GM19395 (cell line): ENCODE data around the gene CDCP1.
"Not testable (repeated sequence)": the region's sequence is repeated elsewhere in the genome, so short reads cannot be mapped to it uniquely, and the experiment has no call there.

Experiments used
- ATAC-seq: cut with Tn5 transposase; IDR thresholded peaks from one replicate; pipeline ENCODE4 v1.9.1; 2021; ENCODE audit warnings: mild to moderate bottlenecking, moderate library complexity; ENCODE audit not compliant: unreplicated experiment

Gene CDCP1

DNA sequence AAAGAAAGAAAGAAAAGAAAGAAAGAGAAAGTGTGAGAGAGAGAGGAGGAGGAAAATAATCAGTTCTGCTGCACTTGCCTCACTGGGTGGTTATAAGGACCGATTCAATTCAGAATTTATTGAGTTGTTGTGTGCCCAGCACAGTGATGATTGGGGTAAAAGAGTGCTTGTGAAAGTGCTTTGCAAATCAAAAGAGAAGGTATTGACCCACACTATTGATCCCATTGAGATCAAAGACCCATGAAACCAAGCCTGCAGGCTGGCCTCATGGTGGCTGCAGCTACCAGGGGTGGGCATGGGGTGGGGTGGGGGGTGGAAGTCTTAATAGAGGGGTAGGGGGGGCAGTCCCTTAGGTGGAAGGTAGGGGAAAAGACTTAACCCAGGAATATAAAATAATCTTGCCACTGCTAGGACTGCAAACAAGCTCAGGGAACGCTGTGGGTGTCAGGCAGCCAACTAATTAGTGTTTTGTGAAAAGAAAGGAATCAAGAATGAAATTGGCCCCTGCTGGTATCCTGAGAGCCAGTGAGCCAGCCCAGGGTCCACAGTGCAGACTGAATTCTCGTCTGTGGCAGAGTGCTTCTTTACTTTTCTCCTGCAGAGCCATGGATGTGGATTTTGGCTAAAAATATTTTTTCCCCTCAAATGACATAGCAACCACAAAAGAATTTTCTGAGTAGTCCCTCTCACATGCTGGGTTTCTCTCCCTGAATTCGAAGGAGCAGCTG, 85.8 kb downstream of the CDCP1 start:
- no peak for ATAC-seq

DNA sequence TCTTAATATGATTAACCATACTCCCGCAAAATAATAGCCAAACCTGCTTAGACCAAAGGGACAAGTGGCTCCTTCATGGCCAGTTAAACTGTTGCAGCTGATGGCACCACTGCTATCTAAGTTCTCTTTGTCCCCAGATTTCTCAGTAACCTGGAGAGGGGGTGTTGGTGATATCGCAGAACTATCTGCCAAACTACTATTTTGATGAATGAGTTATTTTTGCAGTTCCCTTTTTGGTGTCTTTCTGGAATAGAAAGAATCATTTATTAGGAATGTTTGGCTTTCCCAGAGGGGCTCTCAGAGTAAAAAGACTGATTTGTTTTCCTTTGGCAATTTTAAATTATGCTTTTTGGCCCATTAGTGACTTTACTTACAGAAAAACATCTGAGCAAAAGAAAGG, 87.0 kb downstream of the CDCP1 start:
- no peak for ATAC-seq

DNA sequence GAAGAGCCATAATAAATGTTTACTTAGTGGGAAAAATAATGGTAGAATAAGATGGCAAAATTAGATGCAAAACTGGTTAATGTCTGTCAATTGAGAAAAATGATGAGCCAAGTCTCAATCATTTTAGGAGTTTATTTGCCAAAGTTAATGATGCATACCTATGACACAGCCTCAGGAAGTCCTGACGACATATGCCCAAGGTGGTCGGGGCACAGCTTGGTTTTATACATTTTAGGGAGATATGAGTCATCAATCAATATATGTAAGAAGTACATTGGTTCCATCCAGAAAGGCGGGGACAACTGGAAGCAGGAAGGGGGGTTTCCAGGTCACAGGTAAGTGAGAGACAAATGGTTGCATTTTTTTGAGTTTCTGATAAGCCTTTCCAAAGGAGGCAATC, 88.6 kb downstream of the CDCP1 start:
- ATAC-seq: no peak

DNA sequence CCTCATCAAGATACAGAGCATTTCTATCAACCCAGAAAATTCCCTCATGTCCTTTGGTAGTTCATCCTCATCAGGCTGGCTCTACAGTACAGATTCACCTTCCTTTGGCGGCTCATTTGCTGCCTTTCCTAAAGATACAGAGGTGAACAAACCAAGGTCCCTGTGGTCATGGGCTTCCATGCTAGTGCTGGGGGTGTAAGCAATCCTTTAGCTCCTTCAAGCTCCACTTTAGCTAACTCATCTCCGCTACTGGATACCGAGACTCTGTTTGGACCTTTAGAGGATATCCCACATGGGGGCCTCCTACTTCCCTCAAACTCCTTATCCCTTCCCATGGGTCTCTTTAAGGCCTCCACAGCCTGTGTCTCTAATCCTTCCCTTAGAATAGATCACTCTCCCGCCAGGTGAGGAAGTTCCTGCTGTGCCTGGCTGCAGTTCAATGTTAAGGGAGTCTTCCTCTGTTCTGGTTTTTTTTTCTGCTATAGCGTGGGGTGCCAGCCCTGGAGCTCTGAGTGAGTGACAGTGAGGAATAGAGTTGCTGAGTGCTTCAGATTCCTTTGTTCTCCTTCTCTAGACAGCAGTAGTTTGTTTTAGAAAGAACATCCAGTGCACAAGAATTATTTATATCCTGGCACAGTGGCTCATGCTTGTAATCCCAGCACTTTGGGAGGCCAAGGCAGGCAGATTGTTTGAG, 89.4 kb downstream of the CDCP1 start:
- no peak for ATAC-seq

DNA sequence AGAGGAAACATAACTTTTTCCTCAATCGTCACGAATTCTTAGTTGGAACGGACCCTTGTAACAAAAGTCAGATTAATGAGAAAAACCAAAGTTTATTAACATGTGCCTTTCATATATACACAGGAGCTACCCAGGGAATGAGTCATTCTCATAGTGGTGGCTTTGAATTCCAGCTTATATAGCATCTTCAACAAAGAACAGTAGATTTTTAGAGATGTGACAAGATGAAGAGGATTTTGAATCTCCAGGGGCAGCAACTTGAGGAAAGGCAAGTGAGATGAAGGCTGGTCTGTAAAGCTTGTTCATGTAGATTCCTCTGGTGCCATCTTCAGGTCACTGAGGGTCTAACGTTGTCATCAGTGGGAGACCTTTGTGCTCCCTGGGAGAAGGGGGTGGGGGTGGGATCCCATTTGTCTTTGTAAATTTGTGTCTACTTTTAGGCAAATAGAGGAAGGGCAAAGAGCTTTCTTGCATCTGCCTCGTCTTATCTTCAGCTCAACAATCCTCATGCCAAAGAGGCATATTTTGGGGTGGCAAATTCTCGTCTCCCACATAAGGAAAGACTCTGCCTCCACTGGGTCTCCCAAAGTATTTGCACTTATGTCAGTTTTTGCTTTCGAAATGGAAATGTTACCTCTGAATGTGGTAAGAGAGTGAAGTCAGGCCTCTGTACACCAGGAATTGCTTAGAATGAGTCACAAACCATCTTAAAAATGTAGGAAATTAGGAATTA, 90.6 kb downstream of the CDCP1 start:
- no peak for ATAC-seq

DNA sequence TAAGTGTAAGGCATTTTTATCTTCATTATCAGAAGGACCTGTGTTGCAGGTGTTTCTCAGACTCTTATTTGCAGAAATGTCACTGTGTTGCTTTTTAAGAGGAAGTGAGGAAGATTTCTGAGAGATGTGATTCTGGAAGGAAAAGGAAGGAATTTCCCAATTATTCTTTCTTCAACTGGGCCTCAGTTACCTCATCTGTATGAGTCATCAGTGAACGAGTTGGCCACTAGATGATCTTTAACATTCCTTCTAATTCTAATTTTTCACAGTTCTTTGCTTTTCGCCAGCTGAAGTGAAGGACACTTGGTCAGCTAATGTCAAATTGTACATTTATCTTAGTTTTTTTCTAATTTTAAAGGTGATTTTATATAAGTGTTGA, 91.2 kb downstream of the CDCP1 start:
- no peak for ATAC-seq

DNA sequence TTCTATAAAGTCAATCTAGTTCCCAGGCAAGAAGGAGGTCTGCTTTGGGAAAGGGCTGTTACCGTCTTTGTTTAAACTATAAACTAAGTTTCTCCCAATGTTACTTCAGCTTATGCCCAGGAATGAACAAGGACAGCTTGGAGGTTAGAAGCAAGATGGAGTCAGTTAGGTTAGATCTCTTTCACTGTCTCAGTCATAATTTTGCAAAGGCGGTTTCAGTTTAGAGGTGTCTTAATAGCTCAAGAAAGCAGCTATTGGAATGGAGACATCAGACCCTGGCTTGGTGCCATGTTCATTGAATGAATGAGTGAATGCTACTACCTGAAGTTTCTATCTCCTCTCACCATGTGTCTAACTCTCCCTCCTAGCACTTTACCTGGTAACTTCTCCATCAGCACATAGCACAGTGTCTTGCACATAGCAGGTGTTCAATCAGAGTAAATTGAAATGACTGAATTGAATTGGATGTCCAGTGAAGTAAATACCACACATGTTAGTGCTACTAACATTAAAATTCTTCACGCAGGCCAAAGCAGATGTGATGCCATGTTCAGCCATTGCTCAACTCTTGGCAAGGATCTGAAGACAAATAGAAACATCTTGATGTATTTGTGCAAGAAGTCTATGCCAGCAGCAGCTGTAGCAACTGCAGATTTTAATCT, 91.9 kb downstream of the CDCP1 start:
- no peak for ATAC-seq

DNA sequence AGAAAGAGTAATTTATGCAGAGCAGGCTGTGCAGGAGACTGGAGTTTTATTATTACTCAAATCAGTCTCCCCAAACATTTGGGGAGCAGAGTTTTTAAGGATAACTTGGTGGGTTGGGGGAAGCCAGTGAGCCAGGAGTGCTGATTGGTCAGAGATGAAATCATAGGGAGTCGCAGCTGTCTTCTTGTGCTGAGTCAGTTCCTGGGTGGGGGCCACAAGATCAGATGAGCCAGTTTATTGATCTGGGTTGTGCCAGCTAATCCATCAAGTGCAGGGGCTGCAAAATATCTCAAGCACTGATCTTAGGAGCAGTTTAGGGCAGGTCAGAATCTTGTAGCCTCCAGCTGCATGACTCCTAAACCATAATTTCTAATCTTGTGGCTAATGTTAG, 92.4 kb downstream of the CDCP1 start:
- not testable (repeated sequence) for ATAC-seq

DNA sequence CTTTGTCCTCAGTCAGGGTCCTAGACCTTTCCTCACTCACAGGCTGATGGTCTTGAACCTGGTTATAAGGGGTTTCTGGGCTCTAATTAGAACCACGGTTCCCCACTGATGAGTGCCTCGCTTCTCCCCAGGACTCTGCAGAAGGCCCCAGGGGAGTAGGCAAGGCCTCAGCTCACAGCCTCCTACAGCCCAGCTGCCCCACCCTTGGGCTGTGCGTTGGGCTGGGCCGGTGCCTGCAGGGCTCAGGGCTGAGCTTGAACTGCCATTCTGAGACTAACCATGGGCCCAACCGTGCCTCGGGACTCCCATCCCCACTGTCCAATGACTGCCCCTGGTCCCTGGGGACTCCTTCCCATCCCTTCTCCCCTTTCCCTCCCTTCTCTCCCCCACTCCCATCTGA, 94.5 kb downstream of the CDCP1 start:
- no peak for ATAC-seq

DNA sequence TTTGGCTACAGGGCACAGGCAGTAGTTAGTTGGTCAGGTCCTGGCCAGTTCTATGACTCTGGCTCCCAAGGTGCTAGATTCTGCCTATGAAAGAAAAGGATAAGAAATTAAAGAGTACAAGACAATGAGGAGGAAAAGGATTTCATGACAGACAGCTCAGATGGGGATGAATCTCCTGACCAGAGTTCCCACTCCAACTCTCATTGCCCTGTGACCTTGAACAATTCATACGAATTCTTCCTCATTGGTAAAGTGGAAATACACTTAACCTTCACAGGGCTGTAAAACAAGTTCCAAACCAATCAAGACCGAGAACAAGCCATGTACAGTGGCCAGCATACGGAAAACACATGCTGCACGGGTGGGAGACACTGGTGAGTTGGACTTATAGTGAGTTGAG, 96.4 kb downstream of the CDCP1 start:
- no peak for ATAC-seq

DNA sequence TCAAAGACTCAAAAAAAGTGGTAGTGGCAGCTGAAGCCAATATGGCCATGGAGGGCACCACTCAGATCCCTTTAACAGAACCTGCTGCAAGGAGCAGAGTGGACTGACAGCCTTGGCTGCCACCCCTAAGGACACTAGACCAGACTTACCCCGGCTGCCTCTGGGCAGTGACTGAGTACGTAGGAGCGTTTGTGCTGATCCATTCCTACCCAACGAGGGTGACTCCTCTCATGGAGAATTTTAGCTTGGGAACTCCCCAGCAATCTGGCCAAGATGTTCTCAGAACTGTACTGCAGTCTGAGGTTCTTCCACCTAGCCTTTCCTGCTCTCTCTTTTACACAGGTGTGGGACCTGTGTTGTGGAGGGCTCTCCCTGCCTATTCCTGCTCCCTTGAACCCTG, 97.9 kb downstream of the CDCP1 start:
- no peak for ATAC-seq

DNA sequence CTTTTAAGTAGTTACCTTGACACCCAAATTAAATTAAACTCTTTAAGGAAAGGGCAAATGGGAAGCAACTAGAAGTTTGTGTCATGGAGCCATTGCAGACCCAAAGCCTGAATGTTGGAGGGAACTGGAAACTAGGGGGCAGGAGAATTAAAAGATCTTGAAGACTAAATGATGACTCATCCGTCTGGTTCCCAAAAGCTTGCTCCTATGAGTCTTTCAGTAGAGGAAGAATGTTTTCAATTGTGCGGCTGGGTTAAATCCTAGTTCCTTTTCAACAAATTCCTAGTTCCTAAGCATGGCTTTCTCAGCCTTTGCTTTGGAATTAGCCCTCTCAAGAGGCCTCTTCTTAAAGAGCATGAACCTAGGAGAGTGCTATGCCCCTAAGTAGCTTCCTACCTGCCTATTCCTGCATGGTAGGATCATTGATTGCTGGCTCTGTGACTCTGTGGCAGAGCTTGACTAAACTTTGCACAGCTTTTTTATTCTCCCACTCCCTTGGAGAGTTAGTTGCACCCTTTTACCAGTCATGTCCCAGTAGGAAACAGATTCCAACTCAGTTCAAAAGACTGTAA, 102.4 kb downstream of the CDCP1 start:
- no peak for ATAC-seq

DNA sequence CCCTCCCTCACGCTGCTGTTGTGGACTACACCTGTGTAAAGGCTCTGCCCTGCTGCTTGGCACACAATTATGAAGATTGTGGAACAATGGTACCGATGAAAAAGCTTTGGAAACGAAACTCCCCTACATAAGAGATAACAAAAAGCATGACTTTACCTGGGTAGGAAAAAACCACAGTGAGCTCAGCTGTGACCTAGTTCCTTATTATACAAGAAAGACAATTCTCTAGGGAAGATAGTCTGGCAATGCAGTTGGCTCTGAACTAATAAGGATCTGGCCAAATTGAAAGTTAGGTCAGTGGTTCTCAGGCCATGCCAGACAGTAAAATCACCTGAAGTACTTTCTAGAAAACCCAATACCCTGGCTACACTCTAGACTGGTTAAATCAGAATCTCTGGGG, 104.0 kb downstream of the CDCP1 start:
- no peak for ATAC-seq

DNA sequence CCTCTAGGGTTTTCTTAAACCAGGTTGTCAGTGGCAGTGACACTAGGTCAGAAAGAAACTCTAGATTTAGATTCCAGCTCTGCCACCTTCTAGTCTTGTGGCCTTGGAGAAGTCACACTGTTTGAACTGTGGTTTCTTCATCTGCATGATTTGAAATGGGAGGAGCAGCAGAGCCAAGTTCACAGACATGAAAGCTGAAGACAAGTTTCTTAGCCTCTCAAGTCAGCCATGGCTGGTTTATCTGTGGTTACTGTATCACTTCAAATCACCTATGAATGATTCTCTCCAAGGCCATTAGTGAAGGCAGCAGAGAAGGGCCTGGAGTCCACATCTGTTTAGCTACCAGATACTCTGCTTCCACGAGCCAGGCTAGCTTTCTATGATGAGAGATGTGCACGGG, 104.5 kb downstream of the CDCP1 start:
- no peak for ATAC-seq

DNA sequence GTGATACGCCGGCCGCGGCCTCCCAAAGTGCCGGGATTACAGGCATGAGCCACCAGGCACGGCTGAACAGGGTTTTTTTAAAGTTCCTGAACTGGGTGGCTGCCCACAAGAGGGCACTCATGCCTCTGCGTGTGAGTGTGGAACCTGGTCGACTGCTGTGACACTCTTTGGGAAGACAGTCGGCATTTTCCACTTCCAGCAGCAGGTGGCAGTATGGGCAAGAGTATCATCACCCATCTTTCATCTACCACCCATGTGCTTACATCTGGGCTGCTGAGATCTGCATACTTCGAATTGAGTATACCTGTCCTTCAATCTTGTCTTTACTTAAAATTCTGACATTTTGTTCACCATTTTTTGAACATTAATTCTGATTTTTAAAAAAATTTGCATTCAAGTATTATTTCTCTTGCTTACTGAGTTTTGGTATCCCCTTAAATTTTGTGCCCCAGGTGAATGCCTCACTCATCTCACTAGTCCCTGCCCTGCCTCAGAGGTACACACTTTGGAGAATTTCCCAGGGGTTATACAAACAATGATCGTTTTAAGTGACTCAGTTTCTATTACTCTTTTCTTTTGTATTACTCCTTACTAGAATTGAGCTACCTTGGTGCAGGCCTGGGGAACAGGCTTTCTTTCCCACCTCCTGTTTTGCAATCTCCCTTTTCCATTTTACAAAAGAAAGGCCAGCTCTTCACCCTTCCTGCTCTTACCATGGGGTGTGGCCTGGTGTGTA, 108.3 kb downstream of the CDCP1 start:
- ATAC-seq: peak; percentile 79

DNA sequence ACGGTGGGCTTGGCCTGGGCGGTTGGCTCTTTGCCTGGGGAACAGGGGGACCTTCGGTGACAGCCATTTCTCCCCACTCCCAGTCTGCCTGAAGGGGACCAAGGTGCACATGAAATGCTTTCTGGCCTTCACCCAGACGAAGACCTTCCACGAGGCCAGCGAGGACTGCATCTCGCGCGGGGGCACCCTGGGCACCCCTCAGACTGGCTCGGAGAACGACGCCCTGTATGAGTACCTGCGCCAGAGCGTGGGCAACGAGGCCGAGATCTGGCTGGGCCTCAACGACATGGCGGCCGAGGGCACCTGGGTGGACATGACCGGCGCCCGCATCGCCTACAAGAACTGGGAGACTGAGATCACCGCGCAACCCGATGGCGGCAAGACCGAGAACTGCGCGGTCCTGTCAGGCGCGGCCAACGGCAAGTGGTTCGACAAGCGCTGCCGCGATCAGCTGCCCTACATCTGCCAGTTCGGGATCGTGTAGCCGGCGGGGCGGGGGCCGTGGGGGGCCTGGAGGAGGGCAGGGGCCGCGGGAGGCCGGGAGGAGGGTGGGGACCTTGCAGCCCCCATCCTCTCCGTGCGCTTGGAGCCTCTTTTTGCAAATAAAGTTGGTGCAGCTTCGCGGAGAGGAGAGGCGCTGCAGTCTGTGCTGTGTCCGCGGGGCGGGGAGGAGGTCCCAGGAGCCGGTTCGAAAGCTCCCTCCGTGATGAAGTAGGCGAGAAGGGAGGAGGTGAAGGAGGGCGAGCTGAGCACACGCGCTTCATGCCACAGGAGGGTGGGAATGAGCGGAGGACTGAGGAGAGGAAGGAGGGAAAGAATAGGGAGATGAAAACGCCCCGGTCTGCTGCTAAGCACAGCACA, 110.5 kb downstream of the CDCP1 start:
- no peak for ATAC-seq

DNA sequence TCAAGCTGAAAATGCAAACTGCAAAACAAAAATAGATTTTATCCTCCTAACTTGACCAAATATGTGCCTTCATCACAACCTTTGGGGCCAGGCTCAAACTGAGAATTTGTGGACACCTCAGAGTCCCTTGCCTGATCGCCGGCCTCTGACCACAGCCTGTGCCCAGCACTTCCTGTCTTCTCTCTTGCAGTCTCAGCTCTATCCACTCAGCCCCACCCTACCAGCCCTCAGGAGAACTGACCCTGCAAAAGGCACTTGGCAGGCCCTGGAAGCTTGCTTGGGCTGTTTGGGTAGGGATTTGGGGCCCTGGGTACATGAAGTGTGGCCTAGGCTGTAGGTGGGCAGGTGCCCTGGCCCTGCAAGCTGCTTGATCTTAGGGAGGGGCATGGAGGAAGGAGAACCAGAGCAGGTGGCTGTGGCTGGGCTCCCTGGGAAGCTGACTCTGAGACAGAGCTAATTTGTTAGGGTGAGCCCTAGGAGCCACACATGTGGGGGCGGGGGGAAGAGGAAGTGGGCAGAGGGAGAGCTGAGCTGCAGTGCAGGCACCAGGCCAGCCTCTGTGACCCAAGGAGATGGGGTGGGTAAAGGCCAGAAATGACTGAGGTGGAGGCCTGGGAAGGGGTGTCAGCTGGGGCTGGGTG, 111.4 kb downstream of the CDCP1 start:
- no peak for ATAC-seq

DNA sequence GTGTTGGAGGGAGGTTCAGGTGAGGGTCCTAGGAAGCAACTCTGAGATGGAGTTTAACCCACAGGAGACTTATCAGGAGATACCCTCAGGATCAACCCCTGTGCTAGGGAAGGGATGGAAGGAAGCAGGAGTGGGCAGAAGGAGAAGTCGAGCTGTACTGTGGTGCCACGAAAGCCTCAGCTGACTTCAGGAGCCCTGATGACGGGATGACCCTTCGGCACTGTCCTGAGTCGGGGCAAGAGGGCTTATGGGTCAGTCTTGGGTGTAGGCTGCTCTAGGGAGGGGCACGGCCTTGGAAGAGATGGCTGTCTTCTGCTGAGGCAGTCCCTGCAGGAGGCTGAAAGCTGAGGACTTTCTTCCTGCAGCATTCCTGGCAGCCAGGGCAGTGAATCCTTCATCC, 112.4 kb downstream of the CDCP1 start:
- ATAC-seq: no peak
